HG02642 (cell line): ENCODE data around the gene RBFOX2.
"Not testable (repeated sequence)": the region's sequence is repeated elsewhere in the genome, so short reads cannot be mapped to it uniquely, and the experiment has no call there.

ENCODE experiments used
- ATAC-seq: cut with Tn5 transposase; IDR thresholded peaks from one replicate; pipeline ENCODE4 v1.9.1; 2021; ENCODE audit warnings: mild to moderate bottlenecking; ENCODE audit not compliant: unreplicated experiment, poor library complexity

RBFOX2 gene

GRCh38 chr22:35746946-35747703 is 281.5 kb downstream of the RBFOX2 start:
- no peak for ATAC-seq

GRCh38 chr22:35746248-35746647 is 282.4 kb downstream of the RBFOX2 start:
- ATAC-seq, result no peak

- no peak for ATAC-seq
These were observed 285.2 kb downstream of the RBFOX2 start for GRCh38 chr22:35743326-35743860.

- ATAC-seq, result no peak
These were observed 286.1 kb downstream of the RBFOX2 start for GRCh38 chr22:35742342-35743100.

- no peak for ATAC-seq
These were observed 288.0 kb downstream of the RBFOX2 start for GRCh38 chr22:35740616-35741015.

- ATAC-seq, result no peak
These were observed 288.7 kb downstream of the RBFOX2 start for GRCh38 chr22:35739931-35740380.

- no peak for ATAC-seq
These were observed 289.3 kb downstream of the RBFOX2 start for GRCh38 chr22:35739076-35739930.

- not testable (repeated sequence) for ATAC-seq
These were observed 290.7 kb downstream of the RBFOX2 start for GRCh38 chr22:35737886-35738285.

GRCh38 chr22:35736701-35737100 is 291.9 kb downstream of the RBFOX2 start:
- no peak for ATAC-seq

- no peak for ATAC-seq
These were observed 292.5 kb downstream of the RBFOX2 start for GRCh38 chr22:35736166-35736565.

GRCh38 chr22:35735542-35735941 is 293.1 kb downstream of the RBFOX2 start:
- ATAC-seq, result no peak

GRCh38 chr22:35734517-35734827 is 294.2 kb downstream of the RBFOX2 start:
- ATAC-seq, result no peak

GRCh38 chr22:35733791-35734516 is 294.7 kb downstream of the RBFOX2 start:
- no peak for ATAC-seq

GRCh38 chr22:35733036-35733435 is 295.6 kb downstream of the RBFOX2 start:
- no peak for ATAC-seq

- ATAC-seq, result no peak
These were observed 296.5 kb downstream of the RBFOX2 start for GRCh38 chr22:35732116-35732515.

- no peak for ATAC-seq
These were observed 297.3 kb downstream of the RBFOX2 start for GRCh38 chr22:35731321-35731720.

- ATAC-seq, result no peak
These were observed 299.3 kb downstream of the RBFOX2 start for GRCh38 chr22:35729309-35729698.

GRCh38 chr22:35728639-35729308 is 299.9 kb downstream of the RBFOX2 start:
- no peak for ATAC-seq

- no peak for ATAC-seq
These were observed 301.2 kb downstream of the RBFOX2 start for GRCh38 chr22:35727436-35727835.
